WTC11 (cell line): Measurements from ENCODE around the gene SLIT1.

Experiments
- CREB1 ChIP-seq: sonication (generic); formaldehyde crosslinking; IDR thresholded peaks from 2 replicates; pipeline ENCODE4 v1.8.0; 2023; ENCODE audit warnings: mild to moderate bottlenecking, missing genetic modification reagents
- CTCF ChIP-seq: fragments of 200-600 bp; IDR thresholded peaks from 2 replicates; pipeline ENCODE4 v1.8.0; 2022; ENCODE audit warnings: antibody characterized with exemption
- E2F1 ChIP-seq: sonication (generic); formaldehyde crosslinking; IDR thresholded peaks from 2 replicates; pipeline ENCODE4 v1.8.0; 2022; ENCODE audit warnings: mild to moderate bottlenecking, missing genetic modification reagents
- ETV6 ChIP-seq: sonication (generic); formaldehyde crosslinking; IDR thresholded peaks from 2 replicates; pipeline ENCODE4 v1.8.1; 2022; ENCODE audit warnings: mild to moderate bottlenecking, missing genetic modification reagents
- FOXJ3 ChIP-seq: sonication (generic); formaldehyde crosslinking; IDR thresholded peaks from 2 replicates; pipeline ENCODE4 v1.9.0; 2021; ENCODE audit warnings: missing genetic modification reagents, mild to moderate bottlenecking, borderline replicate concordance
- GRHL2 ChIP-seq: fragments of 250-450 bp; sonication (Bioruptor Pico); IDR thresholded peaks from 2 replicates; pipeline ENCODE4 v1.8.0; 2022; ENCODE audit warnings: mild to moderate bottlenecking, moderate library complexity; ENCODE audit not compliant: insufficient replicate concordance, severe bottlenecking
- IRF2 ChIP-seq: sonication (generic); formaldehyde crosslinking; IDR thresholded peaks from 2 replicates; pipeline ENCODE4 v1.8.0; 2022; ENCODE audit warnings: low read depth, missing genetic modification reagents, borderline replicate concordance
- JUN ChIP-seq: sonication (generic); formaldehyde crosslinking; IDR thresholded peaks from 2 replicates; pipeline ENCODE4 v1.8.0; 2023; ENCODE audit warnings: mild to moderate bottlenecking, missing genetic modification reagents
- NFYB ChIP-seq: sonication (generic); formaldehyde crosslinking; conservative IDR thresholded peaks from 2 replicates; pipeline ENCODE4 v1.8.0; 2022; ENCODE audit warnings: low read depth, missing genetic modification reagents
- NR3C1 ChIP-seq: sonication (generic); formaldehyde crosslinking; conservative IDR thresholded peaks from 2 replicates; pipeline ENCODE4 v1.8.1; 2023; ENCODE audit warnings: low read depth, mild to moderate bottlenecking, missing genetic modification reagents
- PRDM15 ChIP-seq: sonication (generic); formaldehyde crosslinking; IDR thresholded peaks from 2 replicates; pipeline ENCODE4 v1.8.0; 2022; ENCODE audit warnings: missing genetic modification reagents
- TEAD1 ChIP-seq: sonication (generic); formaldehyde crosslinking; IDR thresholded peaks from 2 replicates; pipeline ENCODE4 v1.8.0; 2022; ENCODE audit warnings: mild to moderate bottlenecking, missing genetic modification reagents
- ZNF219 ChIP-seq: sonication (generic); formaldehyde crosslinking; IDR thresholded peaks from 2 replicates; pipeline ENCODE4 v1.8.0; 2023; ENCODE audit warnings: missing genetic modification reagents, mild to moderate bottlenecking, borderline replicate concordance

- no peak for TF ChIP-seq TEAD1
- no peak for TF ChIP-seq ETV6
- no peak for TF ChIP-seq CTCF
- TF ChIP-seq NFYB (CRISPR knock-in tag), result no peak
- no peak for TF ChIP-seq ZNF219 (CRISPR knock-in tag)
- no peak for TF ChIP-seq JUN
- no peak for TF ChIP-seq FOXJ3 (CRISPR knock-in tag)
- TF ChIP-seq IRF2, result no peak
- TF ChIP-seq NR3C1, result no peak
- TF ChIP-seq E2F1 (CRISPR knock-in tag), result no peak
- no peak for TF ChIP-seq GRHL2
- TF ChIP-seq CREB1, result no peak
- TF ChIP-seq PRDM15 (CRISPR knock-in tag), result no peak
These were observed 153.1 kb downstream of the SLIT1 start for GRCh38 chr10:97032624-97033023.
